LNCAP (cell line): ENCODE results near the gene SQSTM1.

Source experiments
- TF ChIP-seq, protein P1 (sequence below): fragments of 450-650 bp; IDR thresholded peaks from 2 replicates; pipeline ENCODE4 v1.5.1; 2017; ENCODE audit warnings: mild to moderate bottlenecking

SQSTM1 gene

GRCh38 chr5:179795863-179796833, 24.6 kb upstream of the SQSTM1 start:
- TF ChIP-seq, protein P1, sequence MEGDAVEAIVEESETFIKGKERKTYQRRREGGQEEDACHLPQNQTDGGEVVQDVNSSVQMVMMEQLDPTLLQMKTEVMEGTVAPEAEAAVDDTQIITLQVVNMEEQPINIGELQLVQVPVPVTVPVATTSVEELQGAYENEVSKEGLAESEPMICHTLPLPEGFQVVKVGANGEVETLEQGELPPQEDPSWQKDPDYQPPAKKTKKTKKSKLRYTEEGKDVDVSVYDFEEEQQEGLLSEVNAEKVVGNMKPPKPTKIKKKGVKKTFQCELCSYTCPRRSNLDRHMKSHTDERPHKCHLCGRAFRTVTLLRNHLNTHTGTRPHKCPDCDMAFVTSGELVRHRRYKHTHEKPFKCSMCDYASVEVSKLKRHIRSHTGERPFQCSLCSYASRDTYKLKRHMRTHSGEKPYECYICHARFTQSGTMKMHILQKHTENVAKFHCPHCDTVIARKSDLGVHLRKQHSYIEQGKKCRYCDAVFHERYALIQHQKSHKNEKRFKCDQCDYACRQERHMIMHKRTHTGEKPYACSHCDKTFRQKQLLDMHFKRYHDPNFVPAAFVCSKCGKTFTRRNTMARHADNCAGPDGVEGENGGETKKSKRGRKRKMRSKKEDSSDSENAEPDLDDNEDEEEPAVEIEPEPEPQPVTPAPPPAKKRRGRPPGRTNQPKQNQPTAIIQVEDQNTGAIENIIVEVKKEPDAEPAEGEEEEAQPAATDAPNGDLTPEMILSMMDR: peak; percentile 80

DNA sequence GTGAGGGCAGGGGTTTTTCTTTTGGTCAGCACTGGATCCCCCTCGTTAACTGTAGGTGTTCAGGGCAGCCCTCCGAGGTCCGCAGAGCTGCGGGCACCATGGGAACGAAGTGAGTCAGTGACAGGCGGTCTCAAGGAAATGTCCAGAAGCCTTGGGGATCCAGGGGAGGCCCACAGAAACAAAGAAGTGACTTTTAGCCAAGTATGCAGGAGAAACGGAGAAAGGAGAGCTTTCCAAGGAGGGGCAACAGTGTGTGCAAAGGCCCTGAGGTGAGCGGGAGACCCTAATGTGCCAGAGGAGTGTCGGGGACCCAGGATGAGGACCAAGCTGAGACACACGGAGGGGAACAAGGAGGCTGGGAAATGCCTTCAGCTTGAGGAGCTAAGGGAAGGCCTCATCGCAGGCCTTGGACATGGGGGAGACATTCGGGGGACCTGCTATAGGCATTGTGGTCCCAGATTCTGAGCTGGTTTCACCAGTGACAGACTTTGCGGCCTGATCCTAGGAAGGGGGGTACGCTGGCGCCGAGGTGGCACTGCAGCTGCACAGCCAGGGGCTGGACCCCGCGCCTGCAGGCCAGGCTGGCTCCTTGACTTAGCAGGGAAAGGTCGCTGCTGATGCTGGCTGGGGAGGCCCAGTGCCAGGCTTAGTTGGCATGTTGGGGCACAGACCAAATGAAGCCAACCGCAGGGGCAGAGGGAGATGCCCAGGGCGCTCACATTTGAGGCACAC, 23.7 kb upstream of the SQSTM1 start:
- TF ChIP-seq, protein P1: no peak

DNA sequence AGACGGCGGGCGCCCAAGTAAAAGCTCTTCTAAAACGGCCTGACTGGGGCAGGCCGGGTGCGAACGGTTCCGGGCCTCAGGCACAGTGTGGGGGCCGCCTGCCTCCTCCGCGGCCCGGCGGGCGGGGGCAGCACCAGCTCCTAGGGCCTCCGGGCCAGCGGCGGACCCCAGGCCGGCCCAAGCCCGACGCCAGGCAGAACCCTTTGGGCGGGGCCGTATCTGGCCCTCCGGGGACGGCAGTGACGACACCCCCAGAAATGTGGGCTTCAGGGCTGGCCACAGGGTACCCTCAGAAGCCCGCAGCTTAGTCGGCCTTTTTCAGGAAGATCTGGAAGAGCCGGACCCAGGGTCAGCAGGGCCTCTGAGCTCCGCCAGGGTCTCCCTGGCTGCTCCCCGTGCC, 23.0 kb upstream of the SQSTM1 start:
- TF ChIP-seq, protein P1: no peak

- TF ChIP-seq, protein P1: no peak
Observed at GRCh38 chr5:179798144-179798770, 22.4 kb upstream of the SQSTM1 start.

DNA sequence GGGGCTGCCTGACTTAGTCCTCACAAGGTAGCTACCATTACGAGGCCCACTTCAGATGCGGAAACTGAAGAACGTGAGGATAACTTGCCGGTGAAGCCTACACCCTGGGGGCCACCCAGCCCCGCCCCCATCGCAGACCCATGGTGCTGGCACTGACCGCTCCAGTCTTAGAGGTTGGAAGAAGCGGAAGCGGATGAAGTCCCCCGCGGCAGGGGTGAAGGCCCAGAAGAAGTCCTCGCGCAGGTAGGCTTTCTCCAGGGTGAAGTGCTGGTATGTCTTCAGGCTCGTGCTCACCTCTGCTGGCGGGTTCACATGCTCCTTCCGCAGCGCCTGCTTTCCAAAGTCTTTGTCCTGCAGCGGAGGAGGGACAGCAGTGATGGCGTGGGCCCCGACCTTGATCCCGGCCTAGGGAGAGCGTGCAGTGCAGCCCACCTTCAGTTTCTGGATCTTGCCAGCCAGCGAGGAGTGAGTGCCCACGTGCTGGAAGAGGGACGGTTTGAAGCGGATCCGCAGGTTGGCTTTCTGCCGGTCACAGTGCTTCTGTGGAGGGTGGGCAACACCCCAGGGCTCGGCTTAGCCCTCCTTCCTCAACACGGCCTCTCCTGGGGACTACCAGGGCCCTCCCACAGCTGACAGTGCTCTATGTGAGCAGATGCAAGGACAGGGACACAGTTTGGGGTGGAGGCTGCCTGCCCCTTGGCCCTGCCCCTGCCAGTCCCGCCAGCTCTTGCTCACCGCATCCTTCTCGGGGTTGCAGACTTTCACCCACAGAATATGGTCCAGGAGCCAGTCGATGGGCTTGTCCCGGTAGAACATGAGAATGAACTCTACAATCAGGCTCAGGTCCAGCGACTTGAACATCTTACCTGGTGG, 21.7 kb upstream of the SQSTM1 start:
- TF ChIP-seq, protein P1: no peak

- TF ChIP-seq, protein P1: no peak
Observed at GRCh38 chr5:179799644-179799973, 21.1 kb upstream of the SQSTM1 start.
